Bronchial epithelial cell (primary cell): ENCODE results near the gene DIPK1C. TPM values are rescaled to one million over a fixed set of nuclear protein-coding genes. Genes with fewer than 3 reads are reported as not detected.
A peak's percentile ranks its signal among the peaks of the same experiment; 100 is the strongest.

Experiments
- DNase-seq: peaks from one replicate; pipeline ENCODE4 v3.0.0-alpha.2; 2010; ENCODE audit warnings: low read depth
- FAIRE-seq: peaks from 2 replicates; lab custom pipeline; 2011; peaks lifted over from hg19 to GRCh38; lab: Jason Lieb, UNC
- H3K27me3 ChIP-seq: 2 replicates; pipeline ENCODE4 v1.5.1; 2011; ENCODE audit warnings: low read length; ENCODE audit not compliant: control insufficient read depth, insufficient read depth
- H3K36me3 ChIP-seq: 2 replicates; pipeline ENCODE4 v1.5.1; 2011; ENCODE audit warnings: low read length; ENCODE audit not compliant: control insufficient read depth, insufficient read depth
- H3K4me3 ChIP-seq: 2 replicates; pipeline ENCODE4 v1.5.1; 2011; ENCODE audit warnings: mild to moderate bottlenecking, low read depth, low read length, control low read depth
- CTCF ChIP-seq: IDR thresholded peaks from 2 replicates; pipeline ENCODE4 v1.5.1; 2011; ENCODE audit warnings: mild to moderate bottlenecking, moderate library complexity, low read length, control low read depth, inconsistent platforms; ENCODE audit not compliant: insufficient read depth, severe bottlenecking
- total RNA-seq: library from RNA; depleted of rRNA; stranded (reverse); fragments of >200 nt; gene quantifications from 2 replicates; pipeline ENCODE4 v1.2.1, GENCODE V29; 2014

DIPK1C gene
- total RNA-seq, 1 donor from 2014 or later = not detected

DNA sequence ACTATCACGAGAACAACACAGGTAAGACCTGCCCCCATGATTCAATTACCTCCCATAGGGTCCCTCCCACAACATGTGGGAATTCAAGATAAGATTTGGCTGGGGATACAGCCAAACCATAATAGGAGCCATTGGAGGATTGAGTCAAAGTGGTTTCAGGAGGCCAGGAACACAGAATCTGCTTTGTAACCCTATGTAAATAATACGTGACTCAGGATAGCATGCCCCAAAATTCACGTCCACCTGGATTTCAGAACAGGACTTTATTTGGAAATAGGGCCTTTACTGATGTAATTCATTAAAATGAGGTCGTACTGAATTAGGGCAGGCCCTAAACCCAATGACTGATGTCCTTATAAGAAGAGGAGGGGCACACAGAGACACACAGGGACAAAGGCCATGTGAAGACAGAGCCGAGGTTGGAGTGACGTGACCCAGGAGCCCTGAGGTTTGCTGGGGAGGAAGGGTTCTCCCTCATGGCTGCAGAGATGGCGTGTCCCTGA is 23.1 kb upstream of the DIPK1C start:
- H3K27me3 ChIP-seq = no peaks in the 10 kb centered on the region

DNA sequence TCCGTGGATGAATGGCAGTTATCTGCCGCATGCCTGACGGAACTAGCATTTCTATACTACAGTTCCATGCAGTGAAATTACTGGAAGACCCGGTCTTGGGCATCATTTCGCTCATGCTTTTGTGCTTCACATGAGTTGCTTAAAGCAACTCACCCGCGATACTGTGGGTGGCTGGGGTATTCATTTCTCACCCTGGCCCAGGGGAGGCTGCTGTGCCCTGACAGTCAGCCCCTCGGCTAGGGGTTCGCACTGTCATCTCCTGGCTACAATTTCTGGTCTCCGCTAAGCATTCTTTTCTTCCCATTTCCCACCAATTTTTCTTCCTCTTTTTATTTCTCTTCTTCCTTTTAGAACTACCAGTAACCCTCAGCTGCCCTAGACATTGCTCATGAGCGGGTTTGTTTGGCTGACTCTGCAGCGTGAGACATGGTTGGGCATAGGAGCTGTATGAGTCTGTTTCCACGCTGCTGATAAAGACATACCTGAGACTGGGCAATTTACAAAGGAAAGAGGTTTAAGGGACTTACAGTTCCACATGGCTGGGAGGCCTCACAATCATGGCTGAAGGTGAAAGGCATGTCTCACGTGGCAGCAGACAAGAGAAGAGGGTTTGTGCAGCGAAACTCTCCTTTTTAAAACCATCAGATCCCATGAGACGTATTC is 22.5 kb upstream of the DIPK1C start:
- no peak overlapping the region for H3K4me3 ChIP-seq
- no peak for TF ChIP-seq CTCF
- FAIRE-seq (no peak), DNase-seq (no peak)
- H3K36me3 ChIP-seq = no peaks in the 10 kb centered on the region
- no peaks in the 10 kb centered on the region for H3K27me3 ChIP-seq

More for the DNA sequence above, 23.1 kb upstream of the DIPK1C start:
- H3K4me3 ChIP-seq = no peak overlapping the region
- DNase-seq (peak; percentile 76), FAIRE-seq (no peak)
- H3K36me3 ChIP-seq = no peaks in the 10 kb centered on the region
- no peak for TF ChIP-seq CTCF

- H3K4me3 ChIP-seq = no peak overlapping the region
- no peaks in the 10 kb centered on the region for H3K36me3 ChIP-seq
- FAIRE-seq (no peak), DNase-seq (peak; percentile 45)
- no peaks in the 10 kb centered on the region for H3K27me3 ChIP-seq
- TF ChIP-seq CTCF = no peak
These were observed 21.8 kb upstream of the DIPK1C start for GRCh38 chr18:74478880-74479279.

DNA sequence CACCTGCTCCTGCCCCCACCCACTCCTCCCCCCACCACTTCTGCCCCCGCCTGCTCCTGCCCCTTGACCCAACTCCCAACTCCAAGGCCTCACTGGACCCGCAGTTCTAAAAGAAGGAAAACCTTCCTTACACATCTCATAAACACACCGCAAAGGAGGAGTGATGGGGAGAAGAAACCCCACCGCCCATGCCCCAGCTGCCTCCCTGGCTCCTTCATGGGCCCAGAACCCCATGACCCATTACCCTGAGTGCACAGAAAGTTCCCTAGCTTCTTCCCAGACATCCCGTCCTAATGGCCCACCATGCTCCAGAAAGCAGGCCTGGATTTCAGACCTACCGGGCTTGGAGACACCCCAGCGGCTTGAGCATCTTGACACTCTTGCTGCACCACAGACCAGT is 21.2 kb upstream of the DIPK1C start:
- no peak for DNase-seq
- Histone ChIP-seq H3K36me3 (no peaks in the 10 kb centered on the region), H3K4me3 (no peak overlapping the region), H3K27me3 (no peaks in the 10 kb centered on the region)
- TF ChIP-seq CTCF = no peak
- no peak for FAIRE-seq

GRCh38 chr18:74477771-74478170 is 20.7 kb upstream of the DIPK1C start:
- H3K4me3 ChIP-seq = no peak overlapping the region
- no peaks in the 10 kb centered on the region for H3K36me3 ChIP-seq
- FAIRE-seq = no peak
- no peak for DNase-seq
- no peaks in the 10 kb centered on the region for H3K27me3 ChIP-seq
- TF ChIP-seq CTCF = no peak

DNA sequence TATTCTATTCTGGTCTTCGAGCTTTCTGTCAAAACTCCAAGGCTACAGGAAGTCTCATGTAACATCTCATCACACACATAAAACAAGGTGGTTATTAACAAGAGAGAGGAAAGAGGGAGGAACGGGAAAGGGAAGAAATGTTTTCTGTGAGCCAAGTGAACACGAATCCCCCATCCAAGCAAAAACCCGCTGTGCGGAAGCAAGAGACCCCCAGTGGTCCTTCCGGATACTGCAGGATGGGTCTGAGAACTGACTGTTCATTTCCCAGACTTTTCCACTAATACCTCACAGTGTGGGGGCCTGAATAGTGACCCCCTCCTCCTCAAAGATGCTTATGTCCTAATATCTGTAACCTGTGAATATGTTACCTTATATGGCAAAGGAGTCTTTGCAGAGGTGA is 19.0 kb upstream of the DIPK1C start:
- FAIRE-seq = no peak
- no peak overlapping the region for H3K4me3 ChIP-seq
- H3K27me3 ChIP-seq = no peaks in the 10 kb centered on the region
- no peaks in the 10 kb centered on the region for H3K36me3 ChIP-seq
- TF ChIP-seq CTCF = peak; percentile 28
- no peak for DNase-seq
